IMR-90 (cell line): ENCODE data around the gene SCRN2. TPM values are rescaled to one million over a fixed set of nuclear protein-coding genes. Genes with fewer than 3 reads are reported as not detected.

Experiments
- ATAC-seq: fragments of 200-7000 bp; cut with Tn5 transposase; 2 replicates; pipeline ENCODE4 v1.9.1; 2020; ENCODE audit warnings: low read depth, mild to moderate bottlenecking, moderate library complexity
- BruUV-seq: library from RNA; stranded (reverse); fragments of 400-500 nt; replicated peaks from 2 replicates; lab custom pipeline; 2021; lab: Mats Ljungman, UMichigan
- CTCF ChIA-PET: fragments of 300-600 bp; formaldehyde crosslinking; extraction: SDS; loops from one replicate; lab custom pipeline; 2021; ENCODE audit warnings: antibody characterized with exemption; lab: Yijun Ruan, JAX
- POLR2A ChIA-PET: fragments of 300-600 bp; sonication (Branson Sonifier 250); formaldehyde crosslinking; loops from one replicate; lab custom pipeline; 2022; ENCODE audit warnings: antibody characterized with exemption; ENCODE audit not compliant: unreplicated experiment; lab: Charles Lee
- DNase-seq: peaks from one replicate; pipeline ENCODE4 v3.0.0; 2013
- H2AFZ ChIP-seq: replicated peaks from 2 replicates; pipeline ENCODE3; 2013; ENCODE audit warnings: low read length, mild to moderate bottlenecking; ENCODE audit not compliant: poor library complexity
- H2AK5ac ChIP-seq: 2 replicates; pipeline ENCODE4 v1.6.1; 2013; ENCODE audit warnings: low read depth, low read length, inconsistent platforms
- H2AK9ac ChIP-seq: replicated peaks from 2 replicates; pipeline ENCODE3; 2013; ENCODE audit warnings: mild to moderate bottlenecking, low read depth, low read length, moderate library complexity; ENCODE audit not compliant: poor library complexity
- H2BK120ac ChIP-seq: 2 replicates; pipeline ENCODE4 v1.6.1; 2013; ENCODE audit warnings: low read depth, low read length, inconsistent platforms
- H2BK15ac ChIP-seq: 3 replicates; pipeline ENCODE4 v1.6.1; 2013; ENCODE audit warnings: low read depth, low read length, inconsistent platforms
- H2BK20ac ChIP-seq: 2 replicates; pipeline ENCODE4 v1.6.1; 2013; ENCODE audit warnings: low read depth, mild to moderate bottlenecking, inconsistent platforms, low read length, moderate library complexity
- H2BK5ac ChIP-seq: 2 replicates; pipeline ENCODE4 v1.6.1; 2013; ENCODE audit warnings: mild to moderate bottlenecking, low read depth, low read length, inconsistent platforms; ENCODE audit not compliant: poor library complexity, severe bottlenecking
- H3K14ac ChIP-seq: replicated peaks from 2 replicates; pipeline ENCODE4 v1.6.1; 2013; ENCODE audit warnings: low read depth, low read length, inconsistent platforms
- H3K18ac ChIP-seq: 2 replicates; pipeline ENCODE4 v1.6.1; 2013; ENCODE audit warnings: low read depth, low read length, control low read depth
- H3K23ac ChIP-seq: 2 replicates; pipeline ENCODE4 v1.6.1; 2013; ENCODE audit warnings: low read depth, low read length, inconsistent platforms
- H3K27ac ChIP-seq: 2 replicates; pipeline ENCODE4 v1.5.1; 2013; ENCODE audit warnings: mild to moderate bottlenecking, control low read depth, low read length; ENCODE audit not compliant: insufficient read depth
- H3K27me3 ChIP-seq: 2 replicates; pipeline ENCODE4 v1.6.1; 2013; ENCODE audit warnings: low read length; ENCODE audit not compliant: control insufficient read depth, insufficient read depth
- H3K36me3 ChIP-seq: 2 replicates; pipeline ENCODE4 v1.6.1; 2013; ENCODE audit warnings: low read length, mixed read lengths; ENCODE audit not compliant: control insufficient read depth, insufficient read depth
- H3K4ac ChIP-seq: 2 replicates; pipeline ENCODE4 v1.6.1; 2013; ENCODE audit warnings: low read depth, low read length, inconsistent platforms
- H3K4me1 ChIP-seq: 2 replicates; pipeline ENCODE4 v1.6.1; 2013; ENCODE audit warnings: low read length, mixed read lengths; ENCODE audit not compliant: control insufficient read depth, insufficient read depth
- H3K4me2 ChIP-seq: 2 replicates; pipeline ENCODE4 v1.6.1; 2013; ENCODE audit warnings: low read depth, mild to moderate bottlenecking, control low read depth, low read length, moderate library complexity
- H3K4me3 ChIP-seq: 2 replicates; pipeline ENCODE4 v1.5.1; 2013; ENCODE audit warnings: low read depth, mild to moderate bottlenecking, control low read depth, low read length, moderate library complexity; ENCODE audit not compliant: insufficient read depth
- H3K56ac ChIP-seq: 2 replicates; pipeline ENCODE4 v1.6.1; 2013; ENCODE audit warnings: low read length, inconsistent platforms; ENCODE audit not compliant: insufficient read depth; ENCODE audit errors: extremely low read depth
- H3K79me1 ChIP-seq, 2 experiments: 2 replicates each; pipeline ENCODE4 v1.6.1; 2013; ENCODE audit warnings: low read length in 2 of 2, inconsistent platforms in 1 of 2, low read depth in 1 of 2
- H3K9ac ChIP-seq: 2 replicates; pipeline ENCODE4 v1.6.1; 2013; ENCODE audit warnings: low read depth, low read length, control low read depth
- H3K9me1 ChIP-seq: 2 replicates; pipeline ENCODE4 v1.6.1; 2013; ENCODE audit warnings: low read length, inconsistent platforms; ENCODE audit not compliant: insufficient read depth
- H3K9me3 ChIP-seq: 2 replicates; pipeline ENCODE4 v1.6.1; 2013; ENCODE audit warnings: low read length; ENCODE audit not compliant: control insufficient read depth, insufficient read depth
- H4K20me1 ChIP-seq: 2 replicates; pipeline ENCODE4 v1.6.1; 2013; ENCODE audit warnings: low read length, inconsistent platforms; ENCODE audit not compliant: insufficient read depth
- H4K5ac ChIP-seq: 2 replicates; pipeline ENCODE4 v1.6.1; 2013; ENCODE audit warnings: mild to moderate bottlenecking, low read depth, low read length, control low read depth
- H4K8ac ChIP-seq, 2 experiments: 2 replicates each; pipeline ENCODE4 v1.6.1; 2013; ENCODE audit warnings: low read depth in 2 of 2, low read length in 2 of 2, control low read depth in 1 of 2, inconsistent platforms in 1 of 2
- H4K91ac ChIP-seq: 2 replicates; pipeline ENCODE4 v1.6.1; 2013; ENCODE audit warnings: low read depth, low read length, inconsistent platforms; ENCODE audit not compliant: insufficient read depth
- MAFK ChIP-seq: IDR thresholded peaks from 2 replicates; pipeline ENCODE4 v1.6.1; 2012; ENCODE audit warnings: low read depth, low read length, improper control_type of control experiment
- POLR2A ChIP-seq: IDR thresholded peaks from 2 replicates; pipeline ENCODE4 v1.6.1; 2012; ENCODE audit warnings: mild to moderate bottlenecking, low read depth, low read length
- WGBS, 2 experiments: methylation state at CpG; one replicate each; pipeline versions ENCODE4 v1.1.5 to v1.1.7; 2013; ENCODE audit warnings: missing lambda C conversion rate in 2 of 2; ENCODE audit not compliant: insufficient read length in 1 of 2; ENCODE audit errors: extremely low coverage in 2 of 2; 5-methylcytosine and 5-hydroxymethylcytosine counted together
- dilution Hi-C: fragments of 300-500 bp; cut with HindIII; formaldehyde crosslinking; loops from one replicate; pipeline ENCODE4 v1.14.3; 2018; ENCODE audit warnings: low sequenced_read_pairs; ENCODE audit not compliant: unreplicated experiment
- in situ Hi-C: fragments of 300-500 bp; cut with MboI; formaldehyde crosslinking; loops from 3 replicates; pipeline ENCODE4 v1.14.3; 2019; ENCODE audit warnings: low sequenced_read_pairs, inconsistent platforms, mixed read lengths
- intact Hi-C: fragments of 100-400 bp; cut with micrococcal nuclease; formaldehyde crosslinking; loops from 2 replicates; pipeline ENCODE4 v1.10.0; 2022
- polyA plus RNA-seq, 3 experiments: library from polyadenylated mRNA; depleted of rRNA; stranded (reverse); fragments of >200 nt; gene quantifications; 2 replicates each; pipeline ENCODE4 v1.2.3, GENCODE V29; 2012; ENCODE audit warnings: low replicate concordance in 1 of 3
- total RNA-seq: library from RNA; depleted of rRNA; stranded (reverse); fragments of >200 nt; gene quantifications from 2 replicates; pipeline ENCODE4 v1.2.3, GENCODE V29; 2012
- TF ChIP-seq, protein P1 (sequence below): fragments of 150-350 bp; IDR thresholded peaks from 2 replicates; pipeline ENCODE4 v1.6.1; 2017; ENCODE audit warnings: mild to moderate bottlenecking, antibody characterized with exemption, low read length, low read depth

Gene SCRN2
- total and polyA plus RNA-seq, 2 of the 4 experiments (the other 2 are of a cell fraction), result 17.2 to 31.0 TPM

- H3K4me1 ChIP-seq, result peaks cover 2% of the 10 kb centered on the region; the same call in 1 of the 2 replicates
- ChIA-PET CTCF (no interaction called here), POLR2A (no interaction called here)
- no peak overlapping the region for H3K56ac ChIP-seq
- no peak overlapping the region for H3K18ac ChIP-seq
- H3K4me2 ChIP-seq, result no peak overlapping the region
- DNase-seq (no peak), ATAC-seq (no peak)
- no peak overlapping the region for H3K14ac ChIP-seq
- H3K27ac ChIP-seq, result no peak overlapping the region
- H2AFZ ChIP-seq, result no peak overlapping the region
- no peak for TF ChIP-seq POLR2A
- TF ChIP-seq, protein P1, sequence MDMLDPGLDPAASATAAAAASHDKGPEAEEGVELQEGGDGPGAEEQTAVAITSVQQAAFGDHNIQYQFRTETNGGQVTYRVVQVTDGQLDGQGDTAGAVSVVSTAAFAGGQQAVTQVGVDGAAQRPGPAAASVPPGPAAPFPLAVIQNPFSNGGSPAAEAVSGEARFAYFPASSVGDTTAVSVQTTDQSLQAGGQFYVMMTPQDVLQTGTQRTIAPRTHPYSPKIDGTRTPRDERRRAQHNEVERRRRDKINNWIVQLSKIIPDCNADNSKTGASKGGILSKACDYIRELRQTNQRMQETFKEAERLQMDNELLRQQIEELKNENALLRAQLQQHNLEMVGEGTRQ, result no peak
- peak; percentile 53 for TF ChIP-seq MAFK
- H3K79me1 ChIP-seq, result no peaks in the 10 kb centered on the region
- no peak overlapping the region for H2BK20ac ChIP-seq
- dilution Hi-C loops, result no loop called here
- no peak overlapping the region for H4K91ac ChIP-seq
- no peaks in the 10 kb centered on the region for H3K9me3 ChIP-seq
- H3K4ac ChIP-seq, result no peak overlapping the region
- H4K20me1 ChIP-seq, result peaks cover 23% of the 10 kb centered on the region
- 0 out of 2 replicates have a peak, but pooled peaks cover 2% of the 10 kb centered on the region for H3K9me1 ChIP-seq
- H3K27me3 ChIP-seq, result no peaks in the 10 kb centered on the region
- H2AK9ac ChIP-seq, result no peak overlapping the region
- no peak overlapping the region for H2AK5ac ChIP-seq
- in situ Hi-C loops, result no loop called here
- no peak overlapping the region for H3K4me3 ChIP-seq
- WGBS, 2 experiments, result 93% methylated on average over 7 of the region's 21 CpGs; no CpG with 5 or more reads in 1 of the 2 experiments
- no peak overlapping the region for H3K9ac ChIP-seq
- H4K8ac ChIP-seq, result no peak overlapping the region
- no peak overlapping the region for H3K23ac ChIP-seq
- peaks cover 61% of the 10 kb centered on the region for H3K36me3 ChIP-seq
- no peak overlapping the region for H4K5ac ChIP-seq
- H2BK15ac ChIP-seq, result no peak overlapping the region
- no peak overlapping the region for H2BK120ac ChIP-seq
- BruUV-seq, result no TSS peak
- no peak overlapping the region for H2BK5ac ChIP-seq
- intact Hi-C loops, result no loop called here
Measured at GRCh38 chr17:47815106-47815918, 25.8 kb downstream of the SCRN2 start.
